Bronchial epithelial cell (primary cell): ENCODE measurements around the gene L2HGDH. TPM values are rescaled to one million over a fixed set of nuclear protein-coding genes. Genes with fewer than 3 reads are reported as not detected.

Experiments
- DNase-seq: peaks from one replicate; pipeline ENCODE4 v3.0.0-alpha.2; 2010; ENCODE audit warnings: low read depth
- FAIRE-seq: peaks from 2 replicates; lab custom pipeline; 2011; peaks lifted over from hg19 to GRCh38; lab: Jason Lieb, UNC
- H3K27me3 ChIP-seq: 2 replicates; pipeline ENCODE4 v1.5.1; 2011; ENCODE audit warnings: low read length; ENCODE audit not compliant: control insufficient read depth, insufficient read depth
- H3K36me3 ChIP-seq: 2 replicates; pipeline ENCODE4 v1.5.1; 2011; ENCODE audit warnings: low read length; ENCODE audit not compliant: control insufficient read depth, insufficient read depth
- H3K4me3 ChIP-seq: 2 replicates; pipeline ENCODE4 v1.5.1; 2011; ENCODE audit warnings: mild to moderate bottlenecking, low read depth, low read length, control low read depth
- CTCF ChIP-seq: IDR thresholded peaks from 2 replicates; pipeline ENCODE4 v1.5.1; 2011; ENCODE audit warnings: mild to moderate bottlenecking, moderate library complexity, low read length, control low read depth, inconsistent platforms; ENCODE audit not compliant: insufficient read depth, severe bottlenecking
- total RNA-seq: library from RNA; depleted of rRNA; stranded (reverse); fragments of >200 nt; gene quantifications from 2 replicates; pipeline ENCODE4 v1.2.1, GENCODE V29; 2014

L2HGDH gene
- total RNA-seq, 1 donor from 2014 or later: 6.6 TPM

GRCh38 chr14:50339178-50339804 is 27.3 kb upstream of the L2HGDH start:
- no peaks in the 10 kb centered on the region for H3K27me3 ChIP-seq
- no peak for TF ChIP-seq CTCF
- FAIRE-seq (no peak), DNase-seq (no peak)
- no peaks in the 10 kb centered on the region for H3K36me3 ChIP-seq
- no peak overlapping the region for H3K4me3 ChIP-seq

GRCh38 chr14:50338587-50338986 is 26.6 kb upstream of the L2HGDH start:
- FAIRE-seq: no peak
- H3K4me3 ChIP-seq: no peak overlapping the region
- TF ChIP-seq CTCF: no peak

GRCh38 chr14:50335989-50336824 is 24.2 kb upstream of the L2HGDH start:
- no peak for TF ChIP-seq CTCF
- Histone ChIP-seq H3K27me3 (no peaks in the 10 kb centered on the region), H3K36me3 (no peaks in the 10 kb centered on the region), H3K4me3 (no peak overlapping the region)
- no peak for FAIRE-seq
- DNase-seq: no peak

More at GRCh38 chr14:50338587-50338986, 26.6 kb upstream of the L2HGDH start:
- Histone ChIP-seq H3K36me3 (no peaks in the 10 kb centered on the region), H3K27me3 (no peaks in the 10 kb centered on the region)
- no peak for DNase-seq

- TF ChIP-seq CTCF: no peak
- DNase-seq (no peak), FAIRE-seq (no peak)
- peaks cover 1% of the 10 kb centered on the region for H3K36me3 ChIP-seq
- H3K27me3 ChIP-seq: no peaks in the 10 kb centered on the region
- H3K4me3 ChIP-seq: no peak overlapping the region
Observed at GRCh38 chr14:50335389-50335788, 23.4 kb upstream of the L2HGDH start.

- no peak overlapping the region for H3K4me3 ChIP-seq
- H3K36me3 ChIP-seq: peaks cover 1% of the 10 kb centered on the region
- FAIRE-seq: no peak
- no peak for DNase-seq
- no peaks in the 10 kb centered on the region for H3K27me3 ChIP-seq
- no peak for TF ChIP-seq CTCF
Observed at GRCh38 chr14:50334211-50334610, 22.2 kb upstream of the L2HGDH start.
